ENCODE results near the gene DHRSX. TPM values are rescaled to one million over a fixed set of nuclear protein-coding genes. Genes with fewer than 3 reads are reported as not detected.

DHRSX gene
- total and polyA plus RNA-seq, 10 of the 15 experiments (the other 5 are each of a cell fraction or from before 2014, with no cell fraction given) = 1.7 to 39.5 (median 16.5) TPM

GRCh38 chrX:2427147-2427546 is 73.6 kb downstream of the DHRSX start:
- H3K4me1 ChIP-seq (ENCODE audit: control insufficient read depth, insufficient read depth, low read length) = no peaks in the 10 kb centered on the region
- ChIA-PET POLR2A (no interaction called here), CTCF (no interaction called here), SMC1A (ENCODE audit: uncharacterized antibody, unreplicated experiment) (no interaction called here), RAD21 (ENCODE audit: unreplicated experiment) (no interaction called here)
- no peaks in the 10 kb centered on the region for H3K27me3 ChIP-seq (replicated peaks in 1 of 2; ENCODE audit: control insufficient read depth in 2 of 2, insufficient read depth in 2 of 2, low read length in 1 of 2)
- no peak overlapping the region for H3K4me3 ChIP-seq
- no peak overlapping the region for H3K4me2 ChIP-seq (ENCODE audit: control insufficient read depth, insufficient read depth)
- no peak overlapping the region for H2AFZ ChIP-seq (ENCODE audit: control insufficient read depth, low read depth, low read length)
- DNase-seq (ENCODE audit: low read depth, low spot score) (no peak), FAIRE-seq (no peak), ATAC-seq (no peak)
- no peaks in the 10 kb centered on the region for H3K79me2 ChIP-seq (ENCODE audit: control insufficient read depth, insufficient read depth, low read length)
- no TSS peak for BruUV-seq (replicated peaks)
- H3K9ac ChIP-seq (ENCODE audit: control insufficient read depth, insufficient read depth, low read length) = no peak overlapping the region
- H3K9me3 ChIP-seq (replicated peaks; ENCODE audit: control insufficient read depth, insufficient read depth, low read length) = peaks cover 2% of the 10 kb centered on the region; the same call in 2 of the 3 replicates
- TF ChIP-seq ZNF24 (IDR thresholded peaks at IDR 0.05) (no peak), TARDBP (IDR thresholded peaks at IDR 0.05; ENCODE audit: borderline replicate concordance) (no peak), BRCA1 (IDR thresholded peaks at IDR 0.05; ENCODE audit: low read depth, low read length) (no peak)
- H3K36me3 ChIP-seq (ENCODE audit: control insufficient read depth in 2 of 2, insufficient read depth in 2 of 2, low read length in 1 of 2) = peaks cover 0 to 6% of the 10 kb centered on the region in 2 experiments; a peak in 2 of 4 replicates
- intact Hi-C loops (cut with micrococcal nuclease; ENCODE audit: unreplicated experiment) = no loop called here
- 93% methylated on average over 7 of the region's 7 CpGs for WGBS (ENCODE audit: insufficient coverage, insufficient replicate concordance, low lambda C conversion rate, missing lambda C conversion rate)
- no peak overlapping the region for H3K27ac ChIP-seq (ENCODE audit: control insufficient read depth, insufficient read depth)
- in situ Hi-C loops (cut with MboI) = no loop called here
- H4K20me1 ChIP-seq (ENCODE audit: control insufficient read depth, insufficient read depth) = no peaks in the 10 kb centered on the region

- CTCF ChIA-PET = no interaction called here
- TF ChIP-seq PRDM15 (CRISPR knock-in tag; IDR thresholded peaks at IDR 0.05) (no peak), NBN (IDR thresholded peaks at IDR 0.05) (0 out of 2 replicates have a peak, but pooled peaks have one; percentile 24)
- H3K4me3 ChIP-seq = no peak overlapping the region
- DNase-seq (ENCODE audit: low read depth, low spot score) (no peak), ATAC-seq (no peak), FAIRE-seq (no peak)
- SMC1A ChIA-PET (ENCODE audit: uncharacterized antibody, unreplicated experiment) = no interaction called here
- H3K27ac ChIP-seq (ENCODE audit: control insufficient read depth, insufficient read depth) = no peak overlapping the region
- in situ Hi-C loops (cut with MboI) = no loop called here
- intact Hi-C loops (cut with micrococcal nuclease; ENCODE audit: unreplicated experiment) = no loop called here
- POLR2A ChIA-PET = no interaction called here
- peaks cover 2% of the 10 kb centered on the region; the same call in 2 of the 3 replicates for H3K9me3 ChIP-seq (replicated peaks; ENCODE audit: control insufficient read depth, insufficient read depth, low read length)
- no peaks in the 10 kb centered on the region for H3K4me1 ChIP-seq (ENCODE audit: control insufficient read depth, insufficient read depth, low read length)
- RAD21 ChIA-PET (ENCODE audit: unreplicated experiment) = no interaction called here
- no peak overlapping the region for H3K9ac ChIP-seq (ENCODE audit: control insufficient read depth, insufficient read depth, low read length)
- no peak overlapping the region for H3K4me2 ChIP-seq (ENCODE audit: control insufficient read depth, insufficient read depth)
- no peaks in the 10 kb centered on the region for H4K20me1 ChIP-seq (ENCODE audit: control insufficient read depth, insufficient read depth)
- no peaks in the 10 kb centered on the region for H3K79me2 ChIP-seq (ENCODE audit: control insufficient read depth, insufficient read depth, low read length)
- H3K36me3 ChIP-seq (ENCODE audit: control insufficient read depth in 2 of 2, insufficient read depth in 2 of 2, low read length in 1 of 2) = peaks cover 0 to 6% of the 10 kb centered on the region in 2 experiments; a peak in 2 of 4 replicates
- no peaks in the 10 kb centered on the region for H3K27me3 ChIP-seq (replicated peaks in 1 of 2; ENCODE audit: control insufficient read depth in 2 of 2, insufficient read depth in 2 of 2, low read length in 1 of 2)
- no peak overlapping the region for H2AFZ ChIP-seq (ENCODE audit: control insufficient read depth, low read depth, low read length)
- no TSS peak for BruUV-seq (replicated peaks)
Measured at GRCh38 chrX:2426289-2426882, 74.4 kb downstream of the DHRSX start.
